PC-9 (cell line): ENCODE data around the gene EHD4. TPM values are rescaled to one million over a fixed set of nuclear protein-coding genes. Genes with fewer than 3 reads are reported as not detected.

Source experiments
- BruUV-seq: library from RNA; stranded (reverse); fragments of 400-500 nt; replicated peaks from 2 replicates; lab custom pipeline; 2021; lab: Mats Ljungman, UMichigan
- CTCF ChIA-PET: fragments of 300-600 bp; sonication (Branson Sonifier 250); formaldehyde crosslinking; loops from one replicate; lab custom pipeline; 2022; ENCODE audit warnings: antibody characterized with exemption; lab: Charles Lee
- POLR2A ChIA-PET: fragments of 300-600 bp; sonication (Branson Sonifier 250); formaldehyde crosslinking; loops from one replicate; lab custom pipeline; 2022; ENCODE audit warnings: antibody characterized with exemption; ENCODE audit not compliant: unreplicated experiment; lab: Charles Lee
- DNase-seq, 2 experiments: peaks; one replicate each; pipeline versions ENCODE4 v3.0.0 to v3.0.0-alpha.2; 2015 to 2022; ENCODE audit warnings: mixed read lengths in 1 of 2
- H2AFZ ChIP-seq: fragments of 200-600 bp; sonication (generic); 2 replicates; pipeline ENCODE4 v1.8.1; 2017; ENCODE audit warnings: antibody characterized with exemption
- H3F3A ChIP-seq: fragments of 200-600 bp; sonication (generic); 2 replicates; pipeline ENCODE4 v1.8.1; 2017; ENCODE audit warnings: antibody characterized with exemption, mild to moderate bottlenecking, low read depth; ENCODE audit not compliant: insufficient read depth
- H3K27ac ChIP-seq: fragments of 200-600 bp; sonication (generic); 2 replicates; pipeline ENCODE4 v1.6.1; 2016; ENCODE audit warnings: mixed run types
- H3K27me3 ChIP-seq: fragments of 200-600 bp; sonication (generic); 2 replicates; pipeline ENCODE4 v1.6.1; 2016; ENCODE audit warnings: low read depth, mixed run types; ENCODE audit not compliant: insufficient read depth
- H3K36me3 ChIP-seq: fragments of 200-600 bp; sonication (generic); 2 replicates; pipeline ENCODE4 v1.6.1; 2016; ENCODE audit warnings: low read depth, mixed run types
- H3K4me1 ChIP-seq: fragments of 200-600 bp; sonication (generic); replicated peaks from 2 replicates; pipeline ENCODE4 v1.6.1; 2016; ENCODE audit warnings: mixed run types; ENCODE audit not compliant: insufficient read depth
- H3K4me2 ChIP-seq: fragments of 200-600 bp; sonication (generic); 2 replicates; pipeline ENCODE4 v1.6.1; 2017; ENCODE audit warnings: mixed run types
- H3K4me3 ChIP-seq: fragments of 200-600 bp; sonication (generic); 2 replicates; pipeline ENCODE4 v1.6.1; 2016; ENCODE audit warnings: mixed run types
- H3K79me2 ChIP-seq: fragments of 200-600 bp; sonication (generic); 2 replicates; pipeline ENCODE4 v1.6.1; 2017; ENCODE audit warnings: low read depth, mixed run types
- H3K9me2 ChIP-seq: fragments of 200-600 bp; sonication (generic); 2 replicates; pipeline ENCODE4 v1.8.1; 2017; ENCODE audit warnings: mild to moderate bottlenecking; ENCODE audit not compliant: insufficient read depth
- H3K9me3 ChIP-seq: fragments of 200-600 bp; sonication (generic); 2 replicates; pipeline ENCODE4 v1.8.1; 2016; ENCODE audit warnings: low read depth; ENCODE audit not compliant: insufficient read depth
- H4K20me1 ChIP-seq: fragments of 200-600 bp; sonication (generic); 2 replicates; pipeline ENCODE4 v1.8.1; 2017; ENCODE audit not compliant: insufficient read depth
- EZH2 ChIP-seq: fragments of 200-600 bp; sonication (generic); IDR thresholded peaks from 2 replicates; pipeline ENCODE4 v1.8.0; 2017; ENCODE audit warnings: antibody characterized with exemption, low read depth
- intact Hi-C: fragments of 100-400 bp; cut with micrococcal nuclease; formaldehyde crosslinking; loops from one replicate; pipeline ENCODE4 v1.10.0; 2022; ENCODE audit not compliant: unreplicated experiment
- total RNA-seq: library from RNA; stranded (reverse); gene quantifications from 2 replicates; pipeline ENCODE4 v1.2.3, GENCODE V29; 2021
- TF ChIP-seq, protein P1 (sequence below): fragments of 200-600 bp; sonication (generic); conservative IDR thresholded peaks from 2 replicates; pipeline ENCODE4 v1.6.1; 2017; ENCODE audit warnings: mixed run types, antibody characterized with exemption, mild to moderate bottlenecking, moderate library complexity

EHD4 gene
- total RNA-seq, 1 experiment from 2014 or later = 18.1 TPM

DNA sequence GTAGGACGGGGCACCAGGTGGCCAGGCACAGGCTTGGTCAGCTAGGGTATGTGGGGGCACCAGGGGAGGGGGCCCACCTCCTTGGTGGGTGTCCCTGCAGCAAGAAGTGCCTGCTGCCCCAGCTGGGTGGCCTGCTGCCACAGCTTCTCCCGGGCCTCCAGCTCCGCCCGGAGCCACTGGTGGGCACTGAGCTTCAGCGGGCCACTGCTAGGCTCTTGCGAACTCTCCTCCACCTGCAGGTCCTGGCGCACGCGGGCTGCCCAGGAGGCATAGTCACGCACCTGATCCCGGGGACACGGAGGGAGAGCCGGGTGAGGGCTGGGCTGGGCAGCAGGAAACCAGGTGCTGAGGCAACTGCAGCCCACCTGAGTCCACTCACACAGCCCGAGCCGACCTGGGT is 104.0 kb downstream of the EHD4 start:
- no peaks in the 10 kb centered on the region for H3K9me3 ChIP-seq
- no peaks in the 10 kb centered on the region for H3F3A ChIP-seq
- ChIA-PET POLR2A (no interaction called here), CTCF (no interaction called here)
- H3K36me3 ChIP-seq = no peaks in the 10 kb centered on the region
- no peak overlapping the region for H3K4me3 ChIP-seq
- no peak overlapping the region for H2AFZ ChIP-seq
- no peaks in the 10 kb centered on the region for H3K4me1 ChIP-seq
- no peaks in the 10 kb centered on the region for H3K27me3 ChIP-seq
- no peak overlapping the region for H3K27ac ChIP-seq
- BruUV-seq = no TSS peak
- no peaks in the 10 kb centered on the region for H3K79me2 ChIP-seq
- H4K20me1 ChIP-seq = no peaks in the 10 kb centered on the region
- no peak for DNase-seq
- TF ChIP-seq EZH2 = no peak
- TF ChIP-seq, protein P1, sequence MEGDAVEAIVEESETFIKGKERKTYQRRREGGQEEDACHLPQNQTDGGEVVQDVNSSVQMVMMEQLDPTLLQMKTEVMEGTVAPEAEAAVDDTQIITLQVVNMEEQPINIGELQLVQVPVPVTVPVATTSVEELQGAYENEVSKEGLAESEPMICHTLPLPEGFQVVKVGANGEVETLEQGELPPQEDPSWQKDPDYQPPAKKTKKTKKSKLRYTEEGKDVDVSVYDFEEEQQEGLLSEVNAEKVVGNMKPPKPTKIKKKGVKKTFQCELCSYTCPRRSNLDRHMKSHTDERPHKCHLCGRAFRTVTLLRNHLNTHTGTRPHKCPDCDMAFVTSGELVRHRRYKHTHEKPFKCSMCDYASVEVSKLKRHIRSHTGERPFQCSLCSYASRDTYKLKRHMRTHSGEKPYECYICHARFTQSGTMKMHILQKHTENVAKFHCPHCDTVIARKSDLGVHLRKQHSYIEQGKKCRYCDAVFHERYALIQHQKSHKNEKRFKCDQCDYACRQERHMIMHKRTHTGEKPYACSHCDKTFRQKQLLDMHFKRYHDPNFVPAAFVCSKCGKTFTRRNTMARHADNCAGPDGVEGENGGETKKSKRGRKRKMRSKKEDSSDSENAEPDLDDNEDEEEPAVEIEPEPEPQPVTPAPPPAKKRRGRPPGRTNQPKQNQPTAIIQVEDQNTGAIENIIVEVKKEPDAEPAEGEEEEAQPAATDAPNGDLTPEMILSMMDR = no peak
- H3K9me2 ChIP-seq = no peaks in the 10 kb centered on the region
- no peak overlapping the region for H3K4me2 ChIP-seq
- intact Hi-C loops = no loop called here

DNA sequence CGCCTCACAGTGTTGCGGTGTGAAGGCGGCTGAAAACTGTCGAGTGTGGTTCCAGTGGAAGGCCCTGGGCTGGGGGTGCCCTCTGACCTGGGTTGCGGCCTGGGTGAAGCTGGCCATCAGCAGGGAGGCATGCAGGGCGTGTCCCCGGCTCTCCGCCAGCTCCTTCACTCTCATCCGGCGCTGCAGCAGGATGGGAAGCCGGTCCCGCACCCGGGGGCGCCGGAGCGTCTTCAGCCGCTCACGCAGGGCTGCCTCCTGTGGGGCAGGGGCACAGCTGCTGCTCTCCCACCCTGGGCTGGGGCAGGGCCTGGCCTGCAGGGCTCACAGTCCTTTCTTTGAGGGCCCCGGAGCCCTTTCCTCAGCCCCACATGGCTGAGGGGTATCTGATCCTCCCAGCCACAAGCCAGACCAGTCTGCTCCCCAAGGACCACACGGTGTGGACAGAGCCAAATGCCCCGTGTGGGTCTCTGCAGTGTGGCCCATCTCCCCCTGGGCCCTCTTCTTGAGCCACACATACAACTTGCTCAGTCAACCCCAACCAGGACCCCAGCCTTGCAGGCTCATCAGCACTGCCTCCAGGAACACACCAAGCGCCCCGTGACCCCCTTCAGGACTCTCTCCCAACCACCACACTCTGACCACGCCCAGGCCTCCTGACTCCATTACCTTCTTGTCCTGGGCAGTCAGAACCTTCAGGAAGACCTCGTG is 105.3 kb downstream of the EHD4 start:
- Histone ChIP-seq H3K9me3 (no peaks in the 10 kb centered on the region), H3K27ac (no peak overlapping the region), H3K4me2 (no peak overlapping the region), H3K36me3 (no peaks in the 10 kb centered on the region), H4K20me1 (no peaks in the 10 kb centered on the region), H3K9me2 (no peaks in the 10 kb centered on the region), H2AFZ (no peak overlapping the region), H3F3A (no peaks in the 10 kb centered on the region), H3K79me2 (no peaks in the 10 kb centered on the region), H3K4me3 (no peak overlapping the region), H3K27me3 (no peaks in the 10 kb centered on the region), H3K4me1 (no peaks in the 10 kb centered on the region)
- DNase-seq = no peak
- ChIA-PET CTCF (no interaction called here), POLR2A (no interaction called here)
- no TSS peak for BruUV-seq
- TF ChIP-seq, protein P1 = no peak
- no peak for TF ChIP-seq EZH2
- intact Hi-C loops = no loop called here

DNA sequence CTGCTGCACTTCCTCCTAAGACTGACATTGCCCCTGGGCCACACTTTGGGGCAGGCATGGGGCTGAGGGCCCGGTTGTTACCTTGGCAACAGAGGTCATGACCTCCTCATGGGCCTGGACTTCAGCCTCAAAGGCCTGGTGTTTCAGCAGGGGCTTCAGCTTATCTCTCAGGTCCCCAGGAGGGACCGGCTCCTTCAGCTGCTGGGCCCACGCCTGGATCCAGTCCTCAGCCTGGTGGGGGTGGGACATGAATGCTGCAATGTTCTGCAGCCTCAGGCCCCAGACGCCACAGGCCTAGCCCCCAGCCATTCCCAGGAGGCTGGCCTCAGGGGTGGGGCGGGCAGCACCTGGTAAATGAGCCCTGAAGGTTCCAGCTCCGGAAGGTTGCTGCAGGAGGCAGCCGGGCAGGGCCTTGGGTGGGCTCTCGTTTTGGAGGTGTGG is 106.1 kb downstream of the EHD4 start:
- TF ChIP-seq, protein P1 = no peak
- no peak for TF ChIP-seq EZH2
- POLR2A ChIA-PET = no interaction called here
- no TSS peak for BruUV-seq
- H3K27ac ChIP-seq = no peak overlapping the region
- no peaks in the 10 kb centered on the region for H3K9me3 ChIP-seq
- no peak overlapping the region for H2AFZ ChIP-seq
- no peaks in the 10 kb centered on the region for H3K79me2 ChIP-seq
- H3K4me2 ChIP-seq = no peak overlapping the region
- no peaks in the 10 kb centered on the region for H4K20me1 ChIP-seq
- H3K4me1 ChIP-seq = no peaks in the 10 kb centered on the region
- no peaks in the 10 kb centered on the region for H3K9me2 ChIP-seq
- no peaks in the 10 kb centered on the region for H3F3A ChIP-seq
- H3K36me3 ChIP-seq = no peaks in the 10 kb centered on the region
- no peak overlapping the region for H3K4me3 ChIP-seq
- CTCF ChIA-PET = no interaction called here
- H3K27me3 ChIP-seq = no peaks in the 10 kb centered on the region
- intact Hi-C loops = no loop called here
- DNase-seq = no peak
